Superior temporal gyrus (tissue), 1 donor: ENCODE data around the gene MELTF.

Experiments used
- DNase-seq: peaks from one replicate; pipeline ENCODE4 v3.0.0-alpha.2; 2016; ENCODE audit errors: extremely low spot score

MELTF gene

DNA sequence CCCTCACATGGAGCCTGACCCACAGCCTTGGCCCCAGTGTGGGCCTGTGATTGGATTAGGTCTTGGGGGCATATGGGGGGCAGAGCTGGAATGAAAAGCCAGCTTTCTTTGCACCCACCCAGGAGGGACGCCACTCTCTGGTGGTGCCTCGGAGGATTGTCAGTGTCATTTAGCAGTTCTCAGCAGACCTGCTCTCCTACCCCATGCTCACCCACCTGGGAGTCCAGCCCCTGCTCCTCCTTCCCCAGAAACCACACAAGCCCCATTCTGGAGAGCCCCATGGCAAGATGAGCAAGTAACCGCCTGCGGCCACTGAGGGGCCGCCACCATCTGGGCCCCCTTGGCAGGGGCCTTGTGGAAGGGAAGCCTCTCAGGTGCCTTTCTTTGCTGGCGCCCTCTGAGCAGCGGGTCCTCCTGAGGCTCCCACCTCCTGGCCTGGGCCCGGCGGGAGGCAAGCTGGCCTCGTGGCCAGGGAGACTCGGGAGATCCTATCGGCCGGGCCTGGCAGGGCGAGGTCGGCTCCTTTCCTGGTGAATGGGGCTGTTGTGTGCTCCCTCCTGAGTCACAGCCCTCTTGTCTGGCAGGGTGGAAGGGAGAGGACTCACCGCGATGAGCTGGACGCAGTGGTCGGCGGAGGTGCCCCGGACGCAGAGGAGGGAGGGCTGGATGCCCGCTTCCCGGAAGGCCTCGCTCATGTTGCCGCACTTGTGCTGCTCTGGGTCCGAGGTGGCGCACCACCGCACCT lies 2.3 kb downstream of the MELTF start:
- no peak for DNase-seq

DNA sequence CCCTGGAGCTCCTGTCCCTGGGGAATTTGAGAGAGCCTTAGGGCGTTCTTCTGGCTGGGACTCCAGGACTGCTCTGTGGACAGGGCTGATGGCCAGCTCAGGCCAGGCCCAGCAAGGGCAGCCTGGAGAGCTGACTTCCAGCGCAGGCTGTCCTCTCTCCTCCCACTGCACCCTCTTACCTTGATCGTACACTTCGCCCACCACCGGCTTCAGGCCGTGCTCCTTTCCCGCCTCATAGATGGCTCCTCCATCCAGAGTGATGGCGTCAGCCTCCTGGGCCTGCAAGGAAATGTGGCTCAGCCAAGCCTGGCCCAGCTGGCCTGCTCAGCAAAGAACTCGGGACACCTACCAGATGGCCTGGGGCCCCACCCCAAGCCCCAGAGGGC lies 3.1 kb downstream of the MELTF start:
- DNase-seq = no peak

DNA sequence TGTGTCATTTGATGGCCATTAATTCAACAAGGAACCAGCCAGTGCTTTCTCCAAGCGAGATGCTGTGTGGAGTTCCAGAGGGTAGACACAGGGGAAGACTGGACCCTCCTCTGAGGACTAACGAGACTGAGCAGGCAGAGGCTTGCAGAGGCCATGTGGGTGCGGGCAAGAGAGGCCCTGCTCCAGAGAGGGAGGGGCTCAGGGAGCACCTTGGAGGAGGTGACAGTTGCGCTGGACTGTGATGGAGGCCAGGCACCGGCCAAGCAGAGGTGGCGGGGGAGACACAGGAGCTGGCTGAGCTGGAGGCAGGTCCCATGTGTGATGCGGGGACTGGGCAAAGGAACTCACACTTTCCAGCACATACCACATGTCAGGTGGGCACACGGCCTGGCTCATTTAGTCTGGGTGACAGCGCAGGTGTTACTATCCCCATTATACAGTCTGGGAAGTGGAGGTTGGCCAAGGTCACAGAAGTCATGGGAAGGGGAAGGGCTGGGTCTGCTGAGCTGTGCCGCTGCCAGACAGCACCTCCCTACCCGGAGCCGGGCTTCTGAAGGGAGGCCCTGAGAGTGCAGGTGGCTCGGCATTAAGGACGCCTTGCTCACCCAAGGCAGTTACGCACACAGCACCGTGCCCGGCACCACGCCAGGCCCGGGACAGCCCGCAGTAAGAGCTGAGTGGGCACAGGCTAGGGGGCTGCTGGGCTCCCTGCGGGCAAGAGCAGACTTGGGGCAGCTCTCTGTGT lies 3.7 kb downstream of the MELTF start:
- no peak for DNase-seq

- DNase-seq = no peak
Observed at GRCh38 chr3:197024881-197025735, 4.5 kb downstream of the MELTF start.

- no peak for DNase-seq
Observed at GRCh38 chr3:197023998-197024651, 5.5 kb downstream of the MELTF start.

DNA sequence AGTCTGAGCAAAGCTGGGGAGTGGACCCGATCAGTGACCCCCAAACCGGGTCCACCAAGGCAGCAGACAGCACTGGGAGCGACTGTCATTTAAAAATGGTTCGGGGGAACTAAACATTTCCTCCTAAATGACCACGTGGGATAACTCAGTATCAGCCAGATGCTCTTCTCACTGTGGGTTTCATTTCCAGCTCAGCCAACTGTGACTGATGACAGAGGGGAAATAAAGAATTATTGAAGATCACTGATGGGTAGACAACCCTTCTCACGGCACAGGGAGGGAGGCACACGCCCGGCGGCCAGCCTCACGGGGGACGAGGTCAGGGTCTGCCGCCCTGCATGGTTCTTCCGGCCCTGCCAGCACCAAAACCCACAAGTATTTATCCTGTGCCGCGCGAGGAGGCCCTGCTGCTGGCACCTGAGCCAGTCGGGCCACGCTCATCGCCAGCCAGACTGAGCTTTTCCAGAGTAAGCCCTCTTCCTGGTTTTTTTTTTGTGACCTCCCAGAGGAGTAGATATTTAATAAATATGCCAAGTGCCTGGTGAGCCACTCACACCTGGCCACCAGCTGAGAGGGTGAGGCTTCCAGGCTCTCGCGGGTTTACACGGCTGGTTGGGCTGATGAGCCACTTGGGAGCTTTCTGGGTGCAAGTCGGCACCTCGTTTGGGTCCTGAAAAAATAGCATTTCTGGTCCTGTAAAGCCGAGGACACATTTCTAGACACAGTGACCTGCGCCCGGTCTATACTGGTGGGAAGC lies 6.2 kb downstream of the MELTF start:
- DNase-seq = no peak

DNA sequence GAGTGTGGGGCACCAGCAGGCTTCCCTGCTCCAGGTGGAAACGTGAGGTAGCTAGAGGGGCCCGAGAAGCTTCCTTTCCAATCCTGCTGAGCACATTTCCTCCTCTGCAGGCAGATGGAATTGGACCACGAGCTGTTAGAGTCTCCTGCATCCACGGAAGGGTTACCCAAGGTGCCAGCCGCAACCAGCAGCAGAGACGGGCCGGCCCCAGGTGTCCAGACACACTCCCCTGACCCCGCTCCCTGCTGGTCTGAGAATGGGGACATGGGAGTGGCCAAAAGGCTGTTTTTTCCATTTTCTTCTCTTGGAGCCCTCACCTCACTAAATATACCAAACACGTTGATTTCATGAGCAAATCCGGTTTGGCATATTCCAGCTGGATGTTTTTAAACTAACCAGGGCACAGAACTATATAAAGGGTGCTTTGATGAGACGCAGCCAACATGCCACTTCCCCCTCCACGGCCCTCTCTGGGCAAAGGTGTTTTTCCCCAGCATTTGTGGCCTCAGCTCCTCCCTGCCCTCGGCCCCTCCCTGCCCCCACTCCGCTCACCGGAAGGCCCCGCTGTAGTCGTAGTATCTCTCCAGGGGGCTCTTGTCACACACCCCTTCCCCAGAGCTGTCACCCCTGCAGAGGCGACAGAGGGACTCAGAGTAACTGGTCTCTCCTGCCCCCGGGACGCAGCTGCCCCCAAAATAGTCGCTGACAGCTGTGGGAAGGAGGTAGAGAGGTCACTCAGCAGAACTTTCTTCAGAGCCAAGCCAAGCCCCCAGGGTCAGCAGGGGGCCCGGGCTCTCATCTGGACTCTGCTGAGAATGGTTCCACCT lies 7.0 kb downstream of the MELTF start:
- DNase-seq = no peak

DNA sequence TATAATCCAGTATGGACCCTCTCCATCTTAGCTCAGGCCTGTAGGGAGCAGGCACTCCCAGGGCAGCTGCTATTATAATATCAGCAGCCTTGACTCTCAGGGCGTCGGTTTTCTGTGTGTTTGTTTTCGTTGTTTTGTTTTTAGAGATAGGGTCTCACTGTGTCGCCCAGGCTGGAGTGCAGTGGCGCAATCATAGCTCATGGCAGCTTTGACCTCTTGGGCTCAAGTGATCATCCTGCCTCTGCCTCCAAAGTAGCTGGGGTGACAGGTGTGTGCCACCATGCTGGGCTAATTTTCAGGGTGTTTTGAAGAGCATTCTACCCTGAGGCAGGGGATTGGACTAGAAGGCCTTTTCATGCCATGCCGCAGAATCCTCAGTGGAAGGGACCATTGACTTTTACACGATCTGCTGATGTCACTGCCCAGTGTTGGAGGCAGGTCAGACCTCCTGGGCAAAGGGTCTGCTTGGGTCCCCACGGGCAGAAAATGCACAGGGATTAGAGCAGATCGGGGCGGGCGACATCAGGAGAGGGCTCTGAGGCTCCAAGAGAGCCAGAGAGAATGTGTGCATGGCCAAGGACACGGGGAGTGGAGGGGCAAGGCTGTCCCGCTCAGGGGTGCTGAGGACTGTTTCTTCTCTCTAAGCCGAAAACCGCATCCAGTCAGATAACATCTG lies 7.8 kb downstream of the MELTF start:
- DNase-seq = no peak

DNA sequence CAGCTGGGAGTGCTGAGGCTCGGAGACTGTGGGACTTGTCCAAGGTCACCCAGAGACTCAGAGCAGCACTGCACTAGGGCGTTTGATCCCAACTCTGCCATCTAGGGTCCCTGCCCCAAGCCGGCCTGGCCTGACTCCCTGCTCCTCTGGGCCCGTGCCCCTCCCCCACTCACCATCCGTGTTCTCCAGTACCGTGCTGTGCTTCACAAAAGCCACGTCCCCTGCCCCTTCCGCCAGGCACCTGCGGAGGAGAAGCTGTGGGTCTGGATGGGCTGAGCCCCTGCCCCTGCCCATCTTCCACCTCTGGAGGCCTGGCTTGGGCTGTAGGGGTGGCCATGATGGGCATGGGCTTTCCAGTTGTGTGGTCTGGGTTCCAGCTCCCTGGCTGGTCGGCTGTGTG lies 8.4 kb downstream of the MELTF start:
- DNase-seq = no peak

DNA sequence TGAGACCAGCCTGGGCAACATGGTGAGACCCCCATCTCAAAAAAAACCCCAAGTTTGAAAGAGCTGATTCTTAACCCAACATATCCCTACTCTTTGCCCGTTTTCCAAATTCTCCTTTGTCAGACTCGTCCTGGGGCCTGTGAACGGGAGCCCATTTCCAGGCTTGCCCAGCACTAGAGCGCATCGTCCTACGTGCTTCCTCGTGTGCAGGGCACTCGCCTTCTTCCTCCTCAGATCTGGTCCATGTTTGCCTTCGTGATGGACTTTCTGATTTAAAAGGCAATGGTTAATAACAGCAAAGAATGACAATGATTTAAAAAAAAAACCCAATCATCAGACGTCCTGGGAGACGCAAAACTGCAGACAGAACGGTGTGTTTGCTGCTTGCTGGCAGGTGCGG lies 10.1 kb downstream of the MELTF start:
- no peak for DNase-seq

DNA sequence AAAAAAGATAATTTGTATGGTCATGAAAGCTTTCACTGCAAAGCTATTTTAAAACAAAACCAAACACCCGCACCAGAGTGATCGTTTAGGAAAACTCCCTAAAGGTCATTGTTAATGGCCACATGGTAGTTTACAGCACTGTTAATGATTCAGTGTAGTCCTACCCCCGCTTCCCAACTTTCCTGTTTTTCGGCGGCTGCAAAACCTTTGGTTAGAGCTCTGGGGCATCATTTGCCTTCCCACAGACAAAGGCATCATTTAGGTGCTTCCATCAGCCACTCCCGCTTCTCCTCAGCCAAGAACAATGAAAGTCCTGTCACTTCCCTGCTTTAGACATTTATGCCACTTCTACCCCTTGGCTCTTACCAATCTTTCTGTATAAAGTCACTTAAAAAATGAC lies 10.6 kb downstream of the MELTF start:
- DNase-seq = peak; percentile 51

- DNase-seq = no peak
Observed at GRCh38 chr3:197017003-197017402, 12.6 kb downstream of the MELTF start.

DNA sequence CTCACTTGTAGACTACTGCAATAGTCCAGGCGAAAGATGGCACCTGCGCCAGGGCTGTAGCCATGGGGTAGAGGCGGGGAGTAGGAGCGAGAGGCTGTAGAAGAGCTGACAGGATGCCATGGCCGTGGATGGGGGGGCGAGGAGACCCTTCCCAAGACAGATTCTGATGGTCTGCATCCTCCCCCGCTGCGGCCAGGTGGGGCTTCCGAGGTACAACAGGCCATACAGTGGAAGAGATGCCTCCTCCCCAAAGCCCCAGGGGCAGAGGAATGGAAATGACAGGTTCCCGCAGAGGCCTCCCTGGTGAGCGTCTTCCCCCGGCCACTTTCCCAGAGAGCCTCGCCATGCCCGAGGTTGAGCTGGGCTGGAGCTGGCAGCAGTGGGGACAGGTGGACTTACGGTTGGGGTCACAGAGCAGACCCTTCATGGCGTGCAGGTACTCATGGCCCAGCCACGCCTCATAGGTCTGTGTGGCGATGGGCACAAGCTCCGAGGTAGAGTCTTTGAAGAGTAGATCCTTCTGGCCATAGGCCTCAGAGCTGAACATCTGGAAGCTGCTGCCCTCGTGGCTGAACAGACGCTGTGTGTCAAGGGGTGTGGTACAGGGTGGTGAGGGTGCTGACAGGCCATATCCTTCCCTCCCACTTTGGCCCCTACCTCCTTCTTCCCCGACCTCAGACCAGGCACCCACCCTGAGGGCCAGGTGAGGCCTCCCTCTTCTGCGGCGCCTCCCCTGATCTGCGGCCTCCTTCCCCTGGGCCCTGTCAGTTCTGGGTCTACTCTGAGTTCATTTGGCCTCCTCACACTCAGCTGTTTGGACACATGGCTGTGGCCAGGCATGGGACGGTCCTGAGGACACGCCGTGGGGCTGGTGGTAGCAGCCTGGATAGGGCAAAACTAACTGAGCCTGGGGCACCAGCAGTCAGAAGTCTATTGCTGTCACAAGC lies 13.6 kb downstream of the MELTF start:
- DNase-seq = no peak

- no peak for DNase-seq
Observed at GRCh38 chr3:197014942-197015575, 14.6 kb downstream of the MELTF start.

DNA sequence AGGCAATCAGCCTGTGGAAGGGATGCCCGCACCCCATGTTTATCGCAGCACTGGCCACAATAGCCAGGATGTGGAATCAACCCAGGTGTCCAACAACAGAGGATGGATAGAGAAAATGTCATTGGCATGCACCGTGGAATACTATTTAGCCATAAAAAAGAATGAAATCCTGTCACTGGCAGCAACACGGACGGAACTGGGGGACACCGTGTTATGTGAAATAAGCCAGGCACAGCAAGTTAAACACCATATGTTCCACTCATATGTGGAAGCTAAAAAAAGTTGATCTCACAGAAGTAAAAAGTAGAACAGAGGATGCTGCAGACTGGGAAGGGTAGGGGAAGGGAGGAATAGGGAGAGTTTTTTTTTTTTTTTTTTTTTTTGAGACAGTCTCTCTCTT lies 15.6 kb downstream of the MELTF start:
- no peak for DNase-seq

DNA sequence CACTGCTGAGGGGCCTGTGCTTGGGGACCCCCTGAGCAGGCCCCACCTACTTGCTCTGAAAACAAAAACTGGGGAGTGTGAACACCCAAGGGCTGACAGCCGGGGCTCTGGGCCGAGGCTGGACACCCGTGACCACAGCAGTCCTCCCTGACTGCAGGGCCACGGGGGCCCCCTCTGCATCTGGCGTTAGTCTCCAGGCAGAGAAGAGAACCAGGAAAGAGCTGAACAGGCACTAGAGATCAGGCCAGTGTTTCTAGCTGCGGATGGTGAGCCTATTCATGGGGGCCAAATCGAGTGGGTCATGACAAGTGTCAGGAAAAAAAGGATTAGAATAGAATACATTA lies 17.1 kb downstream of the MELTF start:
- DNase-seq = no peak

DNA sequence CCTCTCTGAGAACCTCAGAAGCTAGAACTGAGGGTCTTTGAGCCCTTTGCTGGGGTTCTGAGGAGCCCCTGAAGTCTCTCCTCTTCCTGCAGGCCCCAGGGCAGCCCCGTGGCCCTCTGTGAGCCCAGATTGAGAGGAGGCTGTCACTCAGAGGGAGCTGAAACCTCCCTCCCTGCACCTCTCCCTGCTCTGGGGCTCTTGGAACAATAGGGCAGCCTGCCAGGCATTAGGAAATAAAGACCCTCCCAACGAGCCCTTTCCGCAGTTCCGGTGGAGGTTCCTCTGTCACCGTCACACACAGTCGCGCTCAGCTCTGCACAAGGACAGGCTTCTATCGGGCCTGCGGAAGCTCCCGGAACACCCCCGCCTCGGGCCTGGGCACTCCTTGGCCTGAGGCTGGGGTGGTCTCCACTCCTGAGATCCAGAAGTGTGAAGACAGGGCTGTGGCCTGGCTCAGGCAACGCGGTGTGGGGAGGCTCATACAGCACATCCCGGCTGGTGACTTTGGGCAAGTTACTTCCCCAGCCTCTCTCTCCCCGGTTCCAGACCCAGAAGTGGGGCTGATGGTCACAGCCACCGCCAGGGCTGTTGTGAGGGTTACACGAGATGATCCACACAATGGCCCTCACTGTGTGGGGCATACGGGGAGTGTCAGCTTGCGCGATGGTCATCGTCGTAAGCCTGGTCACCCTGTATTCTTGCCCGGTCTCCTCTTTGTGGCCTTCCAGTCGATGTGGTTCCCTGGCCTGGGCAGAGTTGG lies 17.7 kb downstream of the MELTF start:
- DNase-seq = no peak
